HG02852 (cell line): ENCODE results near the gene ACP4.
"Not testable (repeated sequence)": the region's sequence is repeated elsewhere in the genome, so short reads cannot be mapped to it uniquely, and the experiment has no call there.

ENCODE experiments used
- ATAC-seq: cut with Tn5 transposase; IDR thresholded peaks from one replicate; pipeline ENCODE4 v1.9.1; 2021; ENCODE audit warnings: mild to moderate bottlenecking, moderate library complexity; ENCODE audit not compliant: unreplicated experiment

Gene ACP4

GRCh38 chr19:50773454-50773853 is 16.8 kb upstream of the ACP4 start:
- ATAC-seq, result not testable (repeated sequence)

- no peak for ATAC-seq
These were observed 14.1 kb upstream of the ACP4 start for GRCh38 chr19:50776131-50776530.

GRCh38 chr19:50777261-50777660 is 13.0 kb upstream of the ACP4 start:
- no peak for ATAC-seq

GRCh38 chr19:50777830-50778303 is 12.3 kb upstream of the ACP4 start:
- no peak for ATAC-seq

- ATAC-seq, result no peak
These were observed 11.2 kb upstream of the ACP4 start for GRCh38 chr19:50778906-50779430.

- no peak for ATAC-seq
These were observed 10.4 kb upstream of the ACP4 start for GRCh38 chr19:50779504-50780457.

GRCh38 chr19:50780753-50781435 is 9.3 kb upstream of the ACP4 start:
- no peak for ATAC-seq

- not testable (repeated sequence) for ATAC-seq
These were observed 6.4 kb upstream of the ACP4 start for GRCh38 chr19:50783848-50784152.

GRCh38 chr19:50784710-50785109 is 5.5 kb upstream of the ACP4 start:
- no peak for ATAC-seq

- no peak for ATAC-seq
These were observed 4.9 kb upstream of the ACP4 start for GRCh38 chr19:50785329-50785728.

GRCh38 chr19:50790922-50791467 is 780 bp downstream of the ACP4 start:
- ATAC-seq, result no peak

- ATAC-seq, result no peak
These were observed 1.5 kb downstream of the ACP4 start for GRCh38 chr19:50791594-50792271.

GRCh38 chr19:50792272-50793250 is 2.3 kb downstream of the ACP4 start:
- no peak for ATAC-seq

GRCh38 chr19:50793558-50794065 is 3.4 kb downstream of the ACP4 start:
- no peak for ATAC-seq

GRCh38 chr19:50794074-50794875 is 4.1 kb downstream of the ACP4 start:
- no peak for ATAC-seq

GRCh38 chr19:50794876-50795663 is 4.9 kb downstream of the ACP4 start:
- no peak for ATAC-seq

GRCh38 chr19:50795664-50796073 is 5.5 kb downstream of the ACP4 start:
- no peak for ATAC-seq

- no peak for ATAC-seq
These were observed 6.0 kb downstream of the ACP4 start for GRCh38 chr19:50796128-50796633.
